ENCODE results near the gene CNR2.
"Not testable (repeated sequence)": the region's sequence is repeated elsewhere in the genome, so short reads cannot be mapped to it uniquely, and the experiment has no call there.

CNR2 gene

GRCh38 chr1:23882746-23883145 is 30.4 kb downstream of the CNR2 start:
- DNase-seq, result no peak

DNA sequence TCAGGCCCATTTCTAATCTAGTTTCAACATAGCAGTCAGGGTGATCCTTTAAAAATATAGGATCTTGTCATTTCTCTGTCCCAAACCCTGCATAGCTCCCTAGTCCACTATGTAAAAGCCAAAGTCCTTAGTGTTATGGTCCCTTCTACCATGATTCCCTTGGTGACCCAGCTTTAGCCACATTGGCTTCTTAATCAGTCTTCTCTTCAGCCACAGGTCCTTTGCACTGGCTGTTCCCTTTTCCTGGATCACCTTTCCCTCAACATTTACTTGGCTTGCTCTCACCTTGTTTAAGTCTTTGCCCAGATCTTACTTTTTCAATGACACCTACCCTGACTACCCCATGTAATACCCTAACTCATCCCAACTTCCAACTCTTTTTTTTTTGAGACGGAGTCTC is 33.4 kb downstream of the CNR2 start:
- DNase-seq, result no peak

DNA sequence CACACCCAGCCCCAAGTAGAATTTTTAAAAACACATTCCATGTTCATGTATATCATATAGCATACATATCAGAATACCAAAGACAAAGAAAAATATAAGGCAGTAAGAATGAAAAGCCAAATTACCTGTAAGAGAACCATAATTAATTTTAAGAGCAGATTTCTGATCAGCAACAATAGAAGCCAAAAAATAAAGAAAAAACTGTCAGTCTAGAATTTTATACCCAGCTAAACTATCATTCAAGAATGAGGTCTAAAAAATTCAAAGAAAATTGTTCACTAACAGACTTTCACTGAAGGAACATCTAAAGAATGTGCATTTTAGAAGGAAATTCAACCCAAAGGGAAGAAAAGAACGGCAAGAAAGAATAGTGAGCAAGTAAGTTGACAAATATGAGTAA is 34.5 kb downstream of the CNR2 start:
- DNase-seq, result no peak

DNA sequence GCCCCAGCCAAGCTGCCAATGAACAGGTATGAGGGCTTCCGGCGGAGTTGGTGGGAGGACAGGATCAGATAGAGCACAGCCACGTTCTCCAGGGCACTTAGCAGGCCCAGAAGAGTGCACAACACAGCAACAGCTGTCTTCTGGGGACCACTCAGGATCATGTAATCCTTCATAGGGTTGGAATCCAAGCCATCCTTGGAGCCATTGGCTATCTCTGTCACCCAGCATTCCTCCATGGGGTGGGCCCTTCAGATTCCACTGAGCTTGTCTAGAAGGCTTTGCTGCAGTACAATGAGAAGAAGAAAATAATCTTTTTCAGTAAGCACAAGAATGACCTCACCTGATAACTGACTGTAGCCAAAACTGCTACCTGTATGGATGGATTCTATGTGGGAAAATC is 37.8 kb downstream of the CNR2 start:
- no peak for DNase-seq

GRCh38 chr1:23872421-23872820 is 40.7 kb downstream of the CNR2 start:
- DNase-seq, result no peak

- DNase-seq, result no peak
These were observed 44.1 kb downstream of the CNR2 start for GRCh38 chr1:23869051-23869450.

DNA sequence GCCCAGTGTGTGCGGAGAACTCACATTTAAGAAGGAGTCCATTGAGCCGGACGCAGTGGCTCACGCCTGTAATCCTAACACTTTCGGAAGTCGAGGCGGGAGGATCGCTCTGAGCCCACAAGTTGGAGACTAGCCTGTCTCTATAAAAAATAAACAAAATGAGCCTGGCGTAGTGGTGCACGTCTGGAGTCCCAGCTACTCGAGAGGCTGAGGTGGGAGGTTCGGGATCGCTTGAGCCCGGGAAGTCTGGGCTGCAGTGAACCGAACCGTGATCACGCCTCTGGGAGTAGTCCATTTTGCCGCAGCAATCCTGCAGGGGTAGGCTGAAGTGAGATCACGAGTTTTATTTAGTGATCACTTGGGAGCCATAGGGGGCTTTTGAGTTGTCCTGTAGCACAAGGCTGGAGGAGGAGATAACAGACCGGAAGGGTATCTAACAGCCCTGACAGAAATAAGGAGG is 44.6 kb downstream of the CNR2 start:
- peak in 1 of 2 experiments; percentile 14 for DNase-seq

DNA sequence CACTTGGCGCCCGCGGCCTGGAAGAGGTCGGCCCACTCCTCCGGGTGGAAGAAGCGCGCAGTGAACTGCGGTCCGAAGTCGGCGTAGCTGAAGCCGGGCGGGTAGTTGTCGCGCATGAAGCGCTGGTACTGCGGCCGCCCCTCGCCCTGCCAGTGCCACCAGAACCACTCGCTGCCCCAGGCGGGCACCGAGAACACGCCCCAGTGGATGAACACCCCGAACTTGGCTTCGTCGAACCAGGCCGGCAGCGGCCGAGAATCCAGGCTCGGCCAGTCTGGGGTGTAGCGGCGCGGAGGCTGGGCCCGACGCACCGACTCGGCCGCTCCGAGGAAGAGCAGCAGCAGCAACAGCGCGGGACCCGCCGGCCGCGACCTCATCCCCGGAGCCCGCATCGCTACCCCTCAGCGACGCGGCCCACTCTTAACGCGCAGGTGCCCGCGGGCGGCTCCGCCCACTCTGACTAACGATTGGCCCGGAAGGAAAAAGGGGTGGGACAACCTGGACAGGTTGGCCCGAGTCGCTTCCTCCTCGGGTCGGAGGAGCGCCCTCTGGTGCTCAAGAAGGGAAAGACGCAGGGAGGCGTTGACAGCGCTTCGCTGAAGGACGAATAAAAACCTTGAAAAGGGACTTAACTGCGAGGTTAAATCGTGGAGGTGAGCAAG is 45.1 kb downstream of the CNR2 start, which contains the start of gene FUCA1:
Gene FUCA1, minus strand, starts transcription at position 396 of the 662 bp plus-strand sequence. Its CDS starts 4 bp downstream, at position 392.
- DNase-seq, result peak; percentile 94

DNA sequence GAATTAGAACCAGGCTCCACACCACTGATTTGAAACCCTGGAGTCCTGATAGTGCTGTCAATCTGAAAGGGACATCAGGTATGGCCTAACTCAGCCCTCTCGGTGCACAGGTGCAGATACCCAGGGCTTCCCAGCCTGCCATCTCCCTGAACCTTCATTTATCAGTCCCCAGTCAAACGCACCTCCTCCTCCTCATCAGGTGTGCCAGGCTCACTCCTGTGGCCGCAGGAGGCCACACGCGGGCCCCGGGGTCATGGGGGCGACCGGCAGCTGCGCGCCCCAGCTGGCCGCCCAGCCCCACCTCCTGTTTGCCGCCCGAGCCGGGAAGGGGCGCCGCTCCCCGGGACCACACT is 45.6 kb downstream of the CNR2 start:
- DNase-seq, result no peak

- DNase-seq, result no peak
These were observed 47.6 kb downstream of the CNR2 start for GRCh38 chr1:23865543-23865930.

- DNase-seq, result no peak
These were observed 48.2 kb downstream of the CNR2 start for GRCh38 chr1:23864801-23865542.

DNA sequence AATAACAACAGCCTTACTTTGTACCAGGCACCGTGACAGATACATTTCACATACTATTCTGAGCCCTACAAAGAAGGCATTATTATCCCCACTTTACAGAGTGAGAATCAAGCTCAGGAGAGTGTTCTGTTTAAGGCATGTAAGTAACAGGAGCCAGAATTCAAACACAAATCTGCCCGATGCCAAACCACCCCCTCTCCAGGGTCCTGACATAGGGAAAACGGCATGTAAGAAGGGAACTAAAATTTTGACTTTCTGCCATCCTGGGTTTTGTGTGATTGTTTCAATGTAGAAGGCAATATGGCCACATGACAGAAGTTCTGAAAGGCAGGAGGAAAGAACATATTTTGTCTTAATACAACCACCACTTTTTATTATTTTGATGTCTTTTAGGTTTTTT is 50.5 kb downstream of the CNR2 start:
- DNase-seq, result no peak

DNA sequence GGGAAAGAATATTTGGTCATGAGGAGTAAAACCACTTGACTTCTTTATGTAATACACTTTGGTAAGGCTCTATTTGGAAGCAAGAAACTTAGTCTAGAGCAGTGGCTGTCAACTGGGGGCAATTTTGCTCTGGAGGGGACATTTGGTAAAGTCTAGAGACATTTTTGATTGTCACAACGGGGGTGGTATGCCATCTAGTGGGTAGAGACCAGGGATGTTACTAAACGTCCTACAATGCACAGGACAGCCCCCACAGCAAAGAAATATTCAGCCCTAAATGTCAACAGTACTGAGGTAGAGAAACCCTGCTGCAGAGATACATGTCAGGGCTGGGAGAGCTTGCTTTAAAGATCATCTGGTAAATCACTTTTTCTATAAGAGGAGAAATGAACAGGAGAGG is 58.6 kb downstream of the CNR2 start:
- DNase-seq, result no peak

- not testable (repeated sequence) for DNase-seq
These were observed 60.0 kb downstream of the CNR2 start for GRCh38 chr1:23853124-23853523.

DNA sequence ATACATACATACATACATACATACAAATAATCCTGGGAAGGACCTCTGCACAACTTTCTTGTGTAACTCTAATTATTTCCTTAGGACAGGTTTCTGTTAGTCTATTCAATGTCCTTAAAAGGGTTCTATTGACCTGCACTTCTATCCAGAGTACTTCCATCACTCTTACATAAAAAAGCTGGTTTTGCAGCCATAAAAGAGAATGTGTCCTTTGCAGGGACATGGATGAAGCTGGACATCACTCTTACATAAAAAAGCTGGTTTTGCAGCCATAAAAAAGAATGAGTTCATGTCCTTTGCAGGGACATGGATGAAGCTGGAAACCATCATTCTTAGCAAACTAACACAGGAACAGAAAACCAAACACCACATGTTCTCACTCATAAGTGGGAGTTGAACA is 61.8 kb downstream of the CNR2 start:
- DNase-seq, result not testable (repeated sequence)

- no peak for DNase-seq
These were observed 64.2 kb downstream of the CNR2 start for GRCh38 chr1:23848673-23849616.

DNA sequence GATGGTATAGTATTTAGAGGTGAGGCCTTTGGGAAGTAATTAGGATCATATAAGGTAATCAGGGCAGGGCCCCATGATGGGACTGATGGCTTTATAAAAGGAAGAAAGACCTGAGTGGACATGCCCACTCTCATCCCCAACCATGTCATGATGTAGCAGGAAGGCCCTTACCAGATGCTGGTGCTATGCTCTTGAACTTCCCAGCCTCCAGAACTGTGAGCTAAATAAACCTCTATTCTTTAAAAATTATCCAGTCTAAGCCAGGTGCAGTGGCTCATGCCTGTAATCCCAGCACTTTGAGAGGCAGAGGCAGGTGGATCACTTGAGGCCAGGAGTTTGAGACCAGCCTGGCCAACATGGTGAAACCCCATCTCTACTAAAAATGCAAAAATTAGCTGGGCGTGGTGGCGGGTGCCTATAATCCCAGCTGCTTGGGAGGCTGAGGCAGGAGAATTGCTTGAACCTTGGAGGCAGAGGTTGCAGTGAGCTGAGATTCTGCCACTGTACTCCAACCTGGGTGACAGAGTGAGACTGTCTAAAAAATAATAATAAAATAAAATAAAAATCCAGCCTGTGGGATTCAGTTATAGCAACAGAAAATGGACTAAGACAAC is 65.6 kb downstream of the CNR2 start:
- DNase-seq, result not testable (repeated sequence)

DNA sequence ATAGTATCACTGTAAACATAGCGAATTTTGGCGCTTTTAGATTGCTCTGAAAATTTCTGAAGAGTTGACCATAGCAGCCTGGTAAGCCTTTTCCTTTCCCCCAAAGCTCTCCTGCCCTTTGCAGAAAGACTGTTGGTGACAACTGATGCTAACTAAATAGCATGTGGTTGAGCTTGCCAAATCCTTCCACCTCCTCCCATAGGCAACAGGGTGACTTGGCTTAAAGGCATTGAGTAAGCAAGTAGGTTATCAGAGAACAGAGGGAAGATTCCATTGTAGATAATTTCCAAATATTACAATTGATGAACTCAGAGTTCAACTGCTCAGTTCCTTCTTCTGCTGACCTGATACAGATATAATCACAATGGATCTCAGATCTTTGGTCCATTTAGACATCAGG is 68.0 kb downstream of the CNR2 start:
- no peak for DNase-seq

- no peak for DNase-seq
These were observed 69.5 kb downstream of the CNR2 start for GRCh38 chr1:23843644-23844043.

DNA sequence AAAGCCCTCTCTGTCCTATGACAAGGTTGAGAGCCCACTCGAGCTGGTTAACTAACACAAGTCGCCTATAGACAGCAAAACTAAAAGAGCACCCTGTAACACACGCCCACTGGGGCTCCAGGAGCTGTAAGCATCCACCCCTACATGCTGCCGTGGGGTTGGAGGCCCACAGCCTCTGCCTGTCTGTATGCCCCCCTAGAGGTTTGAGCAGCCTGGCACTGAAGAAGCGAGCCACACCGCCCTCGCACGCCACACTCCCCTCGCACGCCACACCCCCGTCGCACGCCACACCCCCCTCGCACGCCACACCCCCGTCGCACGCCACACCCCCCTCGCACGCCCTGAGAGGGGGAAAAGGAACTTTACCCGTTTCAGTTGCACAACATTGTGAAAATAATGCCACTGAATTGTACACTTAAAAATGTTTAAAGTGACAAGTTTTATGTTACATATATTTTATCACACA is 74.7 kb downstream of the CNR2 start:
- peak; percentile 43 for DNase-seq

- DNase-seq, result no peak
These were observed 75.3 kb downstream of the CNR2 start for GRCh38 chr1:23837908-23838307.

DNA sequence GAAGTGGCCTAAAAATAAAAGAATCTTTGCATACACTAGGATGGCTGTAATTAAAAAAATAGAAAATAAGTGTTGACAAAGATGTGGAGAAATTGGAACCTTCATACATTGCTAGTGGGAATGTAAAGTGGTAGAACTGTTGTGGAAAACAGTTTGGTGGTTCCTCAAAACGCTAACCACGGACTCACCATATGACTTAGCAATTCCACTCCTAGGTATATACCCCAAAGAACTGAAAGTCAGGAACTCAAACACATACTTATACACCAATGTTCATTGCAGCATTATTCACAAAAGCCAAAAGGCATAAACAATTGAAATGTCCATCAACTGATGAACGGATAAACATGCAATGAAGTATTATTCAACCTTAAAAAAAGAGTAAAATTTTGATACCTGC is 77.1 kb downstream of the CNR2 start:
- no peak for DNase-seq

GRCh38 chr1:23834156-23834555 is 79.0 kb downstream of the CNR2 start:
- not testable (repeated sequence) for DNase-seq
